Stimulated activated CD4-positive, alpha-beta T cell treated with anti-CD3 and anti-CD28 coated beads, Interleukin-1b, Interleukin-23, amount 100 ng/mL, for 24 hours (primary cell): ENCODE measurements around the gene UTP15.
A peak's percentile ranks its signal among the peaks of the same experiment; 100 is the strongest.

ENCODE experiments used
- DNase-seq, 4 experiments: peaks; one replicate each; pipeline ENCODE4 v3.0.0-alpha.2; 2020; ENCODE audit warnings: low read depth in 4 of 4, low spot score in 1 of 4

UTP15 gene, protein sequence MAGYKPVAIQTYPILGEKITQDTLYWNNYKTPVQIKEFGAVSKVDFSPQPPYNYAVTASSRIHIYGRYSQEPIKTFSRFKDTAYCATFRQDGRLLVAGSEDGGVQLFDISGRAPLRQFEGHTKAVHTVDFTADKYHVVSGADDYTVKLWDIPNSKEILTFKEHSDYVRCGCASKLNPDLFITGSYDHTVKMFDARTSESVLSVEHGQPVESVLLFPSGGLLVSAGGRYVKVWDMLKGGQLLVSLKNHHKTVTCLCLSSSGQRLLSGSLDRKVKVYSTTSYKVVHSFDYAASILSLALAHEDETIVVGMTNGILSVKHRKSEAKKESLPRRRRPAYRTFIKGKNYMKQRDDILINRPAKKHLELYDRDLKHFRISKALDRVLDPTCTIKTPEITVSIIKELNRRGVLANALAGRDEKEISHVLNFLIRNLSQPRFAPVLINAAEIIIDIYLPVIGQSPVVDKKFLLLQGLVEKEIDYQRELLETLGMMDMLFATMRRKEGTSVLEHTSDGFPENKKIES

DNA sequence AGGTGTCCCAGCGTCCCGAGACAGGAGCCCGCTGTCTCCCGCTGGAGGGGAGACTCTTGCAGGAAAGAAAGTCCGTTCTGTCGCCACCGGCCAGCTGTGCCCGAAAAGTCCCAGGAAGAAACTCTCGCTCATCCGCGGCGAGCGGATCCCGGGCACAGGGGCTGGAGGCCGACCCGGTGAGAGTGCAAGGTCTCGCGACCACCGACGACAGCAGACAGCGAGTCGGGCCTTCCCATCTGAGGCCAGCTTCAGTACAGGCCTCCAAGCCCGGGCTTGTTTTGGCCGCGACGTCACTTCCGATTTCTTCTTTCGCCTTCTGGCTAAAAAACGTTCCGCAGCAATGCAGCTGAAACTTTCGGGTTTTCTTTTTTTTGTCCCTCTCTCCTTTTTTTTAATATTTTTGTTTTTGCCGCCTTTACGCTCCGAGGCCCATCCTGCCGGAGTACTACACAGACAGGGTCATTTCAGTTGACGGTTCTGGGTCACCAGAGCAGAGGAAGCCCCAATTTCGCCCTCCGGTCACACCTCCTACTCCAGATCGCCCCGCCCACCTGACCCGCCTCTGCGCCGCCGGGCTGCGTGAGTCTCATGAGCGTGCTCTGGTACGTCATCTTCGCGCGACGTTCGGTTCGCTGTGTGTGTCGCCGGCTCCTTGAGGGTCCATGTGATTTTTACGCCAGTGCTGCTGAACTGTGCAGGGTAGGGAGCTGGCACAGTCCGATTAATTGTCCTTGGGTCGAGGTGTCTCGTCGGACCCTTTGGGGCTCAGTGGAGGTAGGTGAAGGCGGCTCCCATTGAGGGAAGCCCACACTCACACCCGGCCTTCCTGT is at the start of gene UTP15, which contains the start of gene ANKRA2:
Gene UTP15 (plus strand): TSS at position 605 of the 830 bp plus-strand sequence. CDS start 1,602 bp downstream, outside the sequence.
Gene ANKRA2 (minus strand): TSS at position 501 of the 830 bp plus-strand sequence. CDS start 2,758 bp downstream, outside the sequence.
- DNase-seq, result peak; percentile 98 to 100 (median 99)

- DNase-seq, result peak; percentile 25 to 58 (median 35)
Observed at GRCh38 chr5:73519531-73520283, 45.8 kb upstream of the UTP15 start.

DNA sequence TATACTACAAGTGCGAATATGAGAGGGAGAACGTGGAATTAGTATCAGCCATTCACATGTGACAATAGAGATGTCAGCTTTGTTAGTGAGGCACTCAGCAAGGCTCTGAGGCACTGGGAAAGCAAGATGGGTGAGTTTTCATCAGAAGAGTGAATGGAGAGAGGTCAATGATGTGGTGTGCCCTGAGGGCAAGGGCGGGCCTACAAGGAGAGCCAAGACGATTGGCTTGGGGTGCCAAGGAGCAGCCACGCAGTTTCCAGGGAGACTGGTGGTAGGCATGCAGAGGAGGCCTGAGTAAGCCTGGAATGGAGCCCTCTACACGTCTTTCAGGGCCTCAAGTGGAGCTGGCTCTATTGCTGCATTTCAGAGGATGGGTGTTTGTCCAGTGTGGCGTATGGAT is 42.6 kb upstream of the UTP15 start:
- no peak for DNase-seq

DNA sequence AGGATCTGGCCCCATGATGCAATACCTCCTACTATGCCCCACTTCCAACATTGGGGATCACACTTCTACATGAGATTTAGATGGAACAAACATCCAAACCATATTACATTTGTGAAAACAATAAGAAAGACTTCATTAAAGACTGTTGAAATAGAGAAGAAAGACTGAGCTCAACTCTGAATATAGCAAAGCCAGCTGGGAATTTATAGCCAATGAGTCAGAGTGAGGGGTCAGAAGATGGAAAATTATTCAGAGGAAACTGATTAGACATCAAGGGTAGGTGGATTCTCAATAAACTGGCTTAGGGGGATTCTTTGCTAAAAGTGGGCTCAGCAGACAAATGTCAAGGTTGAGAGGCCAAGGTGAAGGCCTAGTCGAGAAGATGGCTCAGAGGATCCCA is 41.7 kb upstream of the UTP15 start:
- no peak for DNase-seq

DNA sequence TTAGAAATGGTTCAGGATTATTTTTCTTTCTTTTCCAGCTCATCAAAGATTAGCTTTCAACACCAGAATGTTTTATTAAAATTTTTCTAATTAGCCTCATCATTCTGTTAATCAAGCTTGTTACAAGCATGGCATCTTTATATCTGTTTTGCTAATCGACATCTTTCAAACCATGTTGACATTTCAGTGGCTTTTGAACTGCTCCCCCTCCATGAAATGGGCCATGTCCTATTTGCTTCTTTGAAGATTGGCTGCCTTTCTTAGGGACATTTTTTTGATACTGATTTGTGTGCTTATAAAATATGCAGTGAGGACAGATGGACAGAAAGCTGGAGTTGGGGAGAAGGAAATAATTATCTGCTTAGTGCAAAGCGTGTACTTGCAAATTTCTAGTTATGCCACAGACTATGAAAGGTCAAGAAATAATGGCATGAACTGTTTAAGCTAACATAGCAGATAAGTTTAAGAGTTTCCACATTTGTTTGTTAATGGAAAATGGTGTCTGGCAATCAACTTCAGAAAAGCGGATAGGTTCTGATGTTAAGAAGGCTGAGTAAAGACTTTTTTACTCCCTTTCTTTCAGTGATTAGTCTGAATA is 39.8 kb upstream of the UTP15 start:
- DNase-seq, result no peak

GRCh38 chr5:73528248-73528647 is 37.3 kb upstream of the UTP15 start:
- DNase-seq, result no peak

DNA sequence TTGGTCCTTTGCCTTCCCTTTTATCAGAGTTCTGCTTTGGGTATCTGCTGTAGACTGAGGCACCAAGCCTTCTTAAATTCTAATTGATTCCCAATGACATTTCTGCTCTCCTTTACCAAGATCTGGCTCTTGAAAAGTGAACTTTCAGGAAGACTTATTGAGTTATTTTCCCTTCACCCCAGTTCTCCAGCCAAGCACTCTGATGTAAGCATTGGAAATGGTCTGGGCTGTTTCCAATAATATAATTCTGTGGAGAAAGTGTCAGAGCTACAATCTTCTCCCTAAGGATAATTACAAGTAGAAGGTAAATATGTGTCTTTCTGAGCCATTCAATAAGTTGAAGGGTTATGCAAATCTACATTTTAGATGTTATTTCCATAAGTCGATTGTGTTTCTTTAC is 36.5 kb upstream of the UTP15 start:
- DNase-seq, result no peak

- DNase-seq, result no peak
Observed at GRCh38 chr5:73531356-73531755, 34.2 kb upstream of the UTP15 start.

DNA sequence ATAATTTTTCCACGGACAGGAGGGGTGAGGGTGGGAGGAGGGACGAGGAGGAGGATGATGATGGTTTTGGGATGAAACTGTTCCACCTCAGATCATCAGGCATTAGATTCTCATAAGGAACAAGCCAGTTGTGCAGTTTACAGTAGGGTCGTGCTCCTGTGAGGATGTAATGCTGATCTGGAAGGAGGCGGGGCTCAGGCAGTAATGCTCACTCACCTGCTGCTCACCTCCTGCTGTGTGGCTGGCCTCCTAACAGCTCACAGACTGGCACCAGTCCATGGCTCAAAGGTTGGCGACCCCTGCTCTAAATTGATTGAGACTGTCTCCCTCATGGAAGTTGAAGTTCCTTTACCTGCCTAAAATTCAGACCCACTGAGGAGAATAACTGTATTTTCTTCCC is 33.3 kb upstream of the UTP15 start:
- no peak for DNase-seq

DNA sequence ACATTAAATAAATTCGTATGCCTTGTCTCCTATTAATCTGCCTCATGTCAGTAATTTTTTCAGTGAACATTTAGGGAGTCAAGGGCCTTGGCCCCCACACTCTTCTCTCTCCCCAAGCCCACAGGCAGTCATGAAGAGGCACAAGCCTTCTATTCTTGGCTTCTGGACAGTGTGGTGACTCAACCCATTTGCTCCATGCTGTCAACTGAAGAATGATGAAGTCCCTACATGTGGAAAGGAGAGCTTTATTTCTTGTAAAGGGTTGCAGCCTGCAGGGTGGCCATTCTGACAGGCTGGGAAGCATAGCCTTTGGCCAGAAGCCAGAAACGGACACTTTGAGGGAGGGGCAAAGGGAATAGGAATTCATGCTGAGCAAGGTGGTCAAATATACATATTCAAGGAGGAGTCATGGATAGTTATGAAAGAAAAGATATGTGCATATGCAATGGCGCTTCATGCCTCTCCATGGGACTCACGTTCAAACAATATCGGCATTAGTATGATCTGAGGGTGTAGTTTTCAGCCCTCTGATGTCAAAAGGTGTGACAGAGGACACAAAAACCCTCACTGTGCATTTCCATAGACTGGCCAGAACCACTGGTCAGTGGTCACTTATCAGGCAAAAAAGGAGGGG is 31.4 kb upstream of the UTP15 start:
- DNase-seq, result no peak

GRCh38 chr5:73534971-73535370 is 30.6 kb upstream of the UTP15 start:
- DNase-seq, result no peak

- no peak for DNase-seq
Observed at GRCh38 chr5:73539730-73540129, 25.8 kb upstream of the UTP15 start.

- DNase-seq, result no peak
Observed at GRCh38 chr5:73540192-73540591, 25.4 kb upstream of the UTP15 start.

DNA sequence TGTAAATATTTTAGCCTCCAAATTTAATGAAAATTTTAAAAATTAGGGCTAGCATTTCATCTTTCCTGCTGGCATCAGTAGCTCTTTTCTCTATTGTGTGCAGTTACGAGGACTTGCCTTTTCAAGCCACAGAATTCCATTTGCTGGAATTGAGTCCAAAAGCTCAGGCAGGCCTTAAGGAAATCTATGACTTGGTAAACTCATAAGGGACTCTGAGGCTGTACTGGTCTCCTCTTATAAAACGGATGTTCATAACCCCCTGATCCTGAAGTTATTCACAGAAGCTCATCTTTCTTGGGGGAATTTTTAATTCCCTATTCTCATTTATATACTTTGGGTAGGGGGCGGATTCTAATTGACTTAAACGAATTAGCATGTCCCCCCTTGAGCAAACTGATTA is 23.5 kb upstream of the UTP15 start:
- no peak for DNase-seq

DNA sequence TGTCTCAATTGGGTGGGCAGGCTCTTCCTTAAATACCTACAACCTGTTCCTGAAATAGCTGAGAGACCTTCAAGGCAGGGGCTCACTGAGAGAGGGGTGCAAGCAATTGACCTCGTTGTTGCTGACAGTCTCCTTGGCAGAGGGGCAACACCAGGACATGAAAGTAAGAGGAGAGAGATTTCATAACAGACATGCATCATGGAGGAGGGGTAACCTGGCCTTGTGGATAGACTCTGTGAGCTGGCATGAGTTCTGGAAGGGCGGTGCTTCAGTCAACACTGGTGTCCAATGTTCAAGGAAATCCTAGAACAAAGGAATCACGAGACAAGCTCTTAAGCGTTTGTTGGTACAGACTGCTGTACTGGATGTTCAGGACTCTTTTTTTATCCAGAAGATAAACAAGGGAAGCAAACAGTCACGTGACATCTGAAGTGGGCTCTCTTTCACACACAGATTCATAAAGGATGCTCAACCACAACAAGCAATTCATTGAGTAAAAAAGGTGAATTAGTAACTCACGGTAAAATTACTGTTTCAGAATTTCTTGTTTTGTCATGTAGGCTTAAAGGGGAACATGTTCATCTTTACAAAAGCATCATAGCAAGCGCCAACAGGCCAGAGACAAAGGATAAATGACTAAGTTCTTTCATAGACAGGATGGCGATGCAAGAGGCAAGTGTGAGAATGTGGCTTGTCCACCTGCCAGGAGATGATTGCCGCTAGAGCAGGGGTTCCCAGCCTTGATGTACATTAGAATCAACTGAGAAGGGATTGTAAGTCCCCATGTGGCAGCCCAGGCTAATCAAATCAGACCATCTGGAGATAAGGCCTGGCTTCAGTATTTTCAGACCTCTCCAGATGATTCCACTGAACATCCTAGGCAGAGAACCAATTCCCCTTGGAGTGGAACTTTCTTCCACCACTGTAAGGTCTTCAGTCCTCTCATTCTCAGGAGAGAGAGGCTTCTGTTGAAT is 20.8 kb upstream of the UTP15 start:
- DNase-seq, result no peak

GRCh38 chr5:73545403-73545779 is 20.2 kb upstream of the UTP15 start:
- DNase-seq, result no peak

DNA sequence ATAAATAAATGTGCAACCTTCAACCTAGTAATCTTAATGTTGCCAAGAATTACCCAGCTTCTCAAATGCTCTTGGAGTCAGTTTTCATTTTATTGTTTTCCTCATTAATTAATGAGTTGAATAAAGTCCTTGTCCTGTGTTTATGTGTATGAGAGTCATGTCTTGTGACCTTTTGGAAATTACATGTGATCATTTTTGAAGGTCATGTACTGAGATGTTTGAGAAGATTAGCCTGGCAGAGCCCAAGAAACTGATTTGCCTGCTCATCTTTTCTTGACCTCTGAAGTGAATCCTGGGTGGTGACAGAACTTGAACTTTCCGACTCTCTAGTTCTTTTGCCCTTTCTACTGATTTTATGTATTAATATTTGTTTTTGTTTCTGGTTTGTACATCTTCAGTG is 15.5 kb upstream of the UTP15 start:
- no peak for DNase-seq

DNA sequence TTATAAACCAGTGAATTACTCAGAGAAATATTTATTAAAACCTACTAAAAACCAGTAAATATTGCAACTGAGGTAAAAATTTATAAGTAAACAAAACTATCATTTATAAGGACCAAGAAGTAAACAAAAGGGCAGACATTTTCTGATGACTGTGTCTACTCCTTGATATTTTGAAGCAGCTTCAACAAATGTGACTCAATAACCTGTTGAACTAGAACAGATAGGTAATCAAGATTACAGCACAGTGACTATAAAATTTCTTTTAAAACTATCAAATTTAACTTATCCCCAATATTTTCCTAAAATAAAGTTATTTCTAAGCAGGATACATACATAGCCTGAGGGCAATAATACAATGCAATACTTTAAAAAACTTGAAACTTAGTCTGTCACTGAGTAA is 12.9 kb upstream of the UTP15 start:
- DNase-seq, result no peak

DNA sequence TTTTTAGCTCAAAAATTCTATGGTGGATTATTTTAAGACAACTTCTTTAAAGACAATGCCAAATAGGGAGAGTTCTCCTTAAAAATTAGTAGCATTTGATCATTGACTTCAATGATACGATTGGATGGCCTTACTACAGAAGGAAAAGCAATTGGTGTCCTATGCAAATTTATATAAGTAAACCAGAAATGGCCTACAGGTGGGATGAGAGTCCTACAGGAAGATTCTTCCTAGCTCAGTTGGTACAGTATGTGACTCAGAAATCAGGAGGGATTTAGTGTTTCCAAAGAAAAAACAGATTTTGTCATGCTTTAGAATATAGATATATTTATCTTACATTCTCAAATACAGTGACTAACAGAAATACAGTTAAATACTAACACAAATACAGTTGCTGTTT is 6.6 kb upstream of the UTP15 start:
- no peak for DNase-seq
